HepG2 (cell line): ENCODE results near the gene RHD.

Source experiments
- HOXA7 ChIP-seq: sonication (generic); formaldehyde crosslinking; IDR thresholded peaks from 2 replicates; pipeline ENCODE4 v1.8.1; 2022; ENCODE audit warnings: mild to moderate bottlenecking, missing genetic modification reagents, moderate library complexity
- NFYB ChIP-seq: sonication (generic); formaldehyde crosslinking; IDR thresholded peaks from 2 replicates; pipeline ENCODE4 v1.4.0; 2020; ENCODE audit warnings: missing genetic modification reagents
- NONO ChIP-seq, 2 experiments: fragments of 450-650 bp in 1 of 2; sonication (generic) in 1 of 2; formaldehyde crosslinking in 1 of 2; IDR thresholded peaks in 1 of 2; conservative IDR thresholded peaks in 1 of 2; 2 replicates each; pipeline versions ENCODE4 v1.6.1 to v1.8.0; 2017 to 2022; ENCODE audit warnings: mild to moderate bottlenecking in 1 of 2, missing genetic modification reagents in 1 of 2, moderate library complexity in 1 of 2
- RXRA ChIP-seq: sonication (generic); formaldehyde crosslinking; IDR thresholded peaks from 2 replicates; pipeline ENCODE4 v1.5.1; 2020; ENCODE audit warnings: missing genetic modification reagents
- XBP1 ChIP-seq: sonication (generic); formaldehyde crosslinking; IDR thresholded peaks from 2 replicates; pipeline ENCODE4 v1.5.0; 2020; ENCODE audit warnings: missing genetic modification reagents
- ZFP1 ChIP-seq: IDR thresholded peaks from 2 replicates; pipeline ENCODE4 v1.6.1; 2016
- ZNF207 ChIP-seq: fragments of 450-650 bp; IDR thresholded peaks from 2 replicates; pipeline ENCODE4 v1.6.1; 2016; ENCODE audit warnings: antibody characterized with exemption, borderline replicate concordance
- ZNF335 ChIP-seq: sonication (generic); formaldehyde crosslinking; IDR thresholded peaks from 2 replicates; pipeline ENCODE4 v1.4.0; 2020; ENCODE audit warnings: missing genetic modification reagents
- ZZZ3 ChIP-seq: sonication (generic); formaldehyde crosslinking; IDR thresholded peaks from 2 replicates; pipeline ENCODE4 v1.4.0; 2020; ENCODE audit warnings: missing genetic modification reagents, mild to moderate bottlenecking, borderline replicate concordance
- TF ChIP-seq, protein P1 (sequence below): sonication (generic); formaldehyde crosslinking; IDR thresholded peaks from 2 replicates; pipeline ENCODE4 v1.8.1; 2023; ENCODE audit warnings: mild to moderate bottlenecking, moderate library complexity, missing genetic modification reagents
- TF ChIP-seq, protein P2 (sequence below): sonication (generic); formaldehyde crosslinking; IDR thresholded peaks from 2 replicates; pipeline ENCODE4 v1.4.0; 2020; ENCODE audit warnings: missing genetic modification reagents

GRCh38 chr1:25361901-25362300 lies 89.6 kb downstream of the RHD start:
- no peak for TF ChIP-seq XBP1
- TF ChIP-seq ZNF335 (CRISPR knock-in tag), result no peak
- TF ChIP-seq, protein P1, sequence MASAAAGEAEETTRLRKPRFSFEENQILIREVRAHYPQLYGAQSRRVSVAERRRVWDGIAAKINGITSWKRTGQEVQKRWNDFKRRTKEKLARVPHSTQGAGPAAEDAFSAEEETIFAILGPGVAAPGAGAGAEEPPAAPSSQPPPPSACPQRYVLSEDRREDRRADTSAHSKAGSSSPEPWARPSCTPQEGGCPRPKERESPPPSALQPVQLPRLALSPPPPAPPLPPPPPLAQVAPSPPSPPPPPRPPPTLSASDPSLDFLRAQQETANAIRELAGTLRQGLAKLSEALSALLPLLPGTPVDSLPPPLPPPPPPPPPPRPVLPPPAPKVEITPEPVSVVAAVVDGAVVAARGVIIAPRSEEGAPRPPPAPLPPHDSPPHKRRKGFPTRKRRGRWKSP (CRISPR knock-in tag), result no peak
- TF ChIP-seq, protein P2, sequence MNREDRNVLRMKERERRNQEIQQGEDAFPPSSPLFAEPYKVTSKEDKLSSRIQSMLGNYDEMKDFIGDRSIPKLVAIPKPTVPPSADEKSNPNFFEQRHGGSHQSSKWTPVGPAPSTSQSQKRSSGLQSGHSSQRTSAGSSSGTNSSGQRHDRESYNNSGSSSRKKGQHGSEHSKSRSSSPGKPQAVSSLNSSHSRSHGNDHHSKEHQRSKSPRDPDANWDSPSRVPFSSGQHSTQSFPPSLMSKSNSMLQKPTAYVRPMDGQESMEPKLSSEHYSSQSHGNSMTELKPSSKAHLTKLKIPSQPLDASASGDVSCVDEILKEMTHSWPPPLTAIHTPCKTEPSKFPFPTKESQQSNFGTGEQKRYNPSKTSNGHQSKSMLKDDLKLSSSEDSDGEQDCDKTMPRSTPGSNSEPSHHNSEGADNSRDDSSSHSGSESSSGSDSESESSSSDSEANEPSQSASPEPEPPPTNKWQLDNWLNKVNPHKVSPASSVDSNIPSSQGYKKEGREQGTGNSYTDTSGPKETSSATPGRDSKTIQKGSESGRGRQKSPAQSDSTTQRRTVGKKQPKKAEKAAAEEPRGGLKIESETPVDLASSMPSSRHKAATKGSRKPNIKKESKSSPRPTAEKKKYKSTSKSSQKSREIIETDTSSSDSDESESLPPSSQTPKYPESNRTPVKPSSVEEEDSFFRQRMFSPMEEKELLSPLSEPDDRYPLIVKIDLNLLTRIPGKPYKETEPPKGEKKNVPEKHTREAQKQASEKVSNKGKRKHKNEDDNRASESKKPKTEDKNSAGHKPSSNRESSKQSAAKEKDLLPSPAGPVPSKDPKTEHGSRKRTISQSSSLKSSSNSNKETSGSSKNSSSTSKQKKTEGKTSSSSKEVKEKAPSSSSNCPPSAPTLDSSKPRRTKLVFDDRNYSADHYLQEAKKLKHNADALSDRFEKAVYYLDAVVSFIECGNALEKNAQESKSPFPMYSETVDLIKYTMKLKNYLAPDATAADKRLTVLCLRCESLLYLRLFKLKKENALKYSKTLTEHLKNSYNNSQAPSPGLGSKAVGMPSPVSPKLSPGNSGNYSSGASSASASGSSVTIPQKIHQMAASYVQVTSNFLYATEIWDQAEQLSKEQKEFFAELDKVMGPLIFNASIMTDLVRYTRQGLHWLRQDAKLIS, result no peak
- no peak for TF ChIP-seq ZNF207
- TF ChIP-seq NFYB (CRISPR knock-in tag), result no peak
- no peak for TF ChIP-seq RXRA (CRISPR knock-in tag)
- TF ChIP-seq NONO (IDR thresholded peaks at IDR 0.05), result no peak
- TF ChIP-seq NONO (CRISPR knock-in tag; conservative IDR thresholded peaks at IDR 0.05), result no peak
- no peak for TF ChIP-seq ZFP1 (CRISPR knock-in tag)
- no peak for TF ChIP-seq HOXA7 (CRISPR knock-in tag)
- TF ChIP-seq ZZZ3 (CRISPR knock-in tag), result no peak
